22Rv1 (cell line): ENCODE measurements around the gene PITRM1.

Source experiments
- ZFX ChIP-seq: fragments of 450-650 bp; IDR thresholded peaks from 2 replicates; pipeline ENCODE4 v1.6.1; 2017; ENCODE audit warnings: antibody characterized with exemption, borderline replicate concordance
- TF ChIP-seq, protein P1 (sequence below): fragments of 450-650 bp; IDR thresholded peaks from 2 replicates; pipeline ENCODE4 v1.5.1; 2017; ENCODE audit warnings: mild to moderate bottlenecking

GRCh38 chr10:3172081-3172445 lies 519 bp downstream of the PITRM1 start:
- TF ChIP-seq, protein P1, sequence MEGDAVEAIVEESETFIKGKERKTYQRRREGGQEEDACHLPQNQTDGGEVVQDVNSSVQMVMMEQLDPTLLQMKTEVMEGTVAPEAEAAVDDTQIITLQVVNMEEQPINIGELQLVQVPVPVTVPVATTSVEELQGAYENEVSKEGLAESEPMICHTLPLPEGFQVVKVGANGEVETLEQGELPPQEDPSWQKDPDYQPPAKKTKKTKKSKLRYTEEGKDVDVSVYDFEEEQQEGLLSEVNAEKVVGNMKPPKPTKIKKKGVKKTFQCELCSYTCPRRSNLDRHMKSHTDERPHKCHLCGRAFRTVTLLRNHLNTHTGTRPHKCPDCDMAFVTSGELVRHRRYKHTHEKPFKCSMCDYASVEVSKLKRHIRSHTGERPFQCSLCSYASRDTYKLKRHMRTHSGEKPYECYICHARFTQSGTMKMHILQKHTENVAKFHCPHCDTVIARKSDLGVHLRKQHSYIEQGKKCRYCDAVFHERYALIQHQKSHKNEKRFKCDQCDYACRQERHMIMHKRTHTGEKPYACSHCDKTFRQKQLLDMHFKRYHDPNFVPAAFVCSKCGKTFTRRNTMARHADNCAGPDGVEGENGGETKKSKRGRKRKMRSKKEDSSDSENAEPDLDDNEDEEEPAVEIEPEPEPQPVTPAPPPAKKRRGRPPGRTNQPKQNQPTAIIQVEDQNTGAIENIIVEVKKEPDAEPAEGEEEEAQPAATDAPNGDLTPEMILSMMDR = no peak
- TF ChIP-seq ZFX = no peak
